ENCODE data around the gene BNIP2.

- no peak for TF ChIP-seq CTCF (IDR thresholded peaks at IDR 0.05)
- no peak for TF ChIP-seq POLR2A (IDR thresholded peaks at IDR 0.05)
Observed at GRCh38 chr15:59646277-59646676, 42.8 kb downstream of the BNIP2 start.

All from transverse colon (tissue), 3 donors.